LNCaP clone FGC (cell line): ENCODE measurements around the gene ADIRF.

Experiments used
- DNase-seq: peaks from one replicate; pipeline ENCODE4 v3.0.0-alpha.2; 2011; ENCODE audit warnings: low read depth
- H3K4me3 ChIP-seq: 2 replicates; pipeline ENCODE4 v1.5.1; 2011; ENCODE audit warnings: mild to moderate bottlenecking, low read depth, low read length, control low read depth
- CTCF ChIP-seq: IDR thresholded peaks from 2 replicates; pipeline ENCODE4 v1.5.1; 2012; ENCODE audit warnings: mild to moderate bottlenecking; ENCODE audit not compliant: control insufficient read depth, insufficient read depth; ENCODE audit errors: extremely low read depth

ADIRF gene

GRCh38 chr10:86954681-86955500, 13.4 kb upstream of the ADIRF start:
- no peak for TF ChIP-seq CTCF
- no peak overlapping the region for H3K4me3 ChIP-seq

GRCh38 chr10:86955501-86956194, 12.6 kb upstream of the ADIRF start:
- TF ChIP-seq CTCF = no peak
- no peak overlapping the region for H3K4me3 ChIP-seq
- DNase-seq = no peak

More at GRCh38 chr10:86954681-86955500, 13.4 kb upstream of the ADIRF start:
- DNase-seq = no peak

- no peak for TF ChIP-seq CTCF
- no peak overlapping the region for H3K4me3 ChIP-seq
- DNase-seq = no peak
These were observed 12.0 kb upstream of the ADIRF start for GRCh38 chr10:86956195-86956847.

- TF ChIP-seq CTCF = no peak
These were observed 11.3 kb upstream of the ADIRF start for GRCh38 chr10:86956848-86957448.

GRCh38 chr10:86957471-86958115, 10.7 kb upstream of the ADIRF start, which contains the start of gene MMRN2:
Gene MMRN2, minus strand, starts transcription at chr10:86957615. Its CDS starts 74 bp downstream, at chr10:86957541.
- DNase-seq = no peak
- no peak for TF ChIP-seq CTCF
- H3K4me3 ChIP-seq = no peak within 1 kb of the TSS

More at GRCh38 chr10:86956848-86957448, 11.3 kb upstream of the ADIRF start:
- no peak for DNase-seq
- H3K4me3 ChIP-seq = no peak overlapping the region
